Activated effector memory CD4-positive, alpha-beta T cell treated with Interleukin-2 at 50 U/mL for 16 hours (primary cell): ENCODE measurements around the gene HTN1.
"Not testable (repeated sequence)": the region's sequence is repeated elsewhere in the genome, so short reads cannot be mapped to it uniquely, and the experiment has no call there.

ENCODE experiments used
- DNase-seq: peaks from one replicate; pipeline ENCODE4 v3.0.0-alpha.2; 2020

Gene HTN1

GRCh38 chr4:70050138-70050537 is at the start of gene HTN1:
TSS of gene HTN1 (plus strand) at chr4:70050438. CDS start at chr4:70053077, 2,639 bp downstream.
- DNase-seq: not testable (repeated sequence)

- no peak for DNase-seq
Observed at GRCh38 chr4:70000711-70001110, 49.5 kb upstream of the HTN1 start.

GRCh38 chr4:70002507-70002906 is 47.7 kb upstream of the HTN1 start:
- no peak for DNase-seq

- no peak for DNase-seq
Observed at GRCh38 chr4:70008771-70009170, 41.5 kb upstream of the HTN1 start.

GRCh38 chr4:70019006-70019405 is 31.2 kb upstream of the HTN1 start:
- DNase-seq: not testable (repeated sequence)

- DNase-seq: no peak
Observed at GRCh38 chr4:70023218-70023617, 27.0 kb upstream of the HTN1 start.

GRCh38 chr4:70027011-70027410 is 23.2 kb upstream of the HTN1 start:
- DNase-seq: no peak

- DNase-seq: not testable (repeated sequence)
Observed at GRCh38 chr4:70028159-70028558, 22.1 kb upstream of the HTN1 start, which contains the start of gene HTN3. TSS of gene HTN3 (plus strand) at chr4:70028459. CDS start at chr4:70030741, 2,282 bp downstream.

GRCh38 chr4:70037559-70037958 is 12.7 kb upstream of the HTN1 start:
- DNase-seq: not testable (repeated sequence)

- not testable (repeated sequence) for DNase-seq
Observed at GRCh38 chr4:70039928-70040327, 10.3 kb upstream of the HTN1 start.

- DNase-seq: no peak
Observed at GRCh38 chr4:70041652-70042286, 8.5 kb upstream of the HTN1 start.

GRCh38 chr4:70056534-70056933 is 6.3 kb downstream of the HTN1 start:
- DNase-seq: not testable (repeated sequence)

- DNase-seq: no peak
Observed at GRCh38 chr4:70057651-70058050, 7.4 kb downstream of the HTN1 start.

- no peak for DNase-seq
Observed at GRCh38 chr4:70059149-70059548, 8.9 kb downstream of the HTN1 start.

GRCh38 chr4:70062000-70062399 is 11.8 kb downstream of the HTN1 start:
- no peak for DNase-seq

- no peak for DNase-seq
Observed at GRCh38 chr4:70080205-70080604, 30.0 kb downstream of the HTN1 start.

- no peak for DNase-seq
Observed at GRCh38 chr4:70099206-70099605, 49.0 kb downstream of the HTN1 start.
